22Rv1 (cell line): ENCODE measurements around the gene NHEJ1.

Experiments used
- CTCF ChIP-seq: fragments of 450-650 bp; IDR thresholded peaks from 2 replicates; pipeline ENCODE4 v1.5.1; 2017; ENCODE audit warnings: mild to moderate bottlenecking
- ZFX ChIP-seq: fragments of 450-650 bp; IDR thresholded peaks from 2 replicates; pipeline ENCODE4 v1.6.1; 2017; ENCODE audit warnings: antibody characterized with exemption, borderline replicate concordance

GRCh38 chr2:219127037-219127635 is 33.5 kb downstream of the NHEJ1 start:
- TF ChIP-seq CTCF (no peak), ZFX (no peak)
